Stimulated activated CD8-positive, alpha-beta memory T cell treated with anti-CD3 and anti-CD28 coated beads, Interleukin-7, amount 100 ng/mL, for 4 hours (primary cell): Measurements from ENCODE around the gene MYH16.
"Not testable (repeated sequence)": the region's sequence is repeated elsewhere in the genome, so short reads cannot be mapped to it uniquely, and the experiment has no call there.

ENCODE experiments used
- DNase-seq, 2 donors: peaks; one replicate each; pipeline ENCODE4 v3.0.0-alpha.2; 2020; ENCODE audit warnings: low read depth in 2 of 2

The MYH16 gene

DNA sequence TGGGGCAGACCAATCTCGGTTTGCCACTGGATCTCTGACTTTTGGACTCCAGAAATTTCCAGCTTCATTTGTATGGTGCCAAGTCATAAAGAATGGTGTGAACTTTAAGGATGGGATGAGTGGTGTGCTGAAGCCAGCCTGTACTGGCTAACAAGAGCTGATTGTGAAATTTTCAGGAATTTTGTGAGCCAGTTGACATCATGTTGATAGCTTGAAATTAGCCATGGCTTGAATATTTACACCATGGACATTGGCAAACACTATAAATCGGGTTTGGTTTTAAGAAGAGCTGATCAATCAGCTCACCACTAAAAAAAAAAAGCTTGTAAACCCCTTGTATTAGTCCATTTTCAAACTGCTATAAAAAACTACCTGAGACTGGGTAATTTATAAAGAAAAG is 14.1 kb upstream of the MYH16 start:
- no peak for DNase-seq

- no peak for DNase-seq
These were observed 12.2 kb upstream of the MYH16 start for GRCh38 chr7:99260395-99260794.

GRCh38 chr7:99261646-99262045 is 11.0 kb upstream of the MYH16 start:
- DNase-seq, result no peak

- DNase-seq, result no peak
These were observed 6.7 kb upstream of the MYH16 start for GRCh38 chr7:99265848-99266480.

GRCh38 chr7:99267481-99267840 is 5.2 kb upstream of the MYH16 start:
- DNase-seq, result no peak

DNA sequence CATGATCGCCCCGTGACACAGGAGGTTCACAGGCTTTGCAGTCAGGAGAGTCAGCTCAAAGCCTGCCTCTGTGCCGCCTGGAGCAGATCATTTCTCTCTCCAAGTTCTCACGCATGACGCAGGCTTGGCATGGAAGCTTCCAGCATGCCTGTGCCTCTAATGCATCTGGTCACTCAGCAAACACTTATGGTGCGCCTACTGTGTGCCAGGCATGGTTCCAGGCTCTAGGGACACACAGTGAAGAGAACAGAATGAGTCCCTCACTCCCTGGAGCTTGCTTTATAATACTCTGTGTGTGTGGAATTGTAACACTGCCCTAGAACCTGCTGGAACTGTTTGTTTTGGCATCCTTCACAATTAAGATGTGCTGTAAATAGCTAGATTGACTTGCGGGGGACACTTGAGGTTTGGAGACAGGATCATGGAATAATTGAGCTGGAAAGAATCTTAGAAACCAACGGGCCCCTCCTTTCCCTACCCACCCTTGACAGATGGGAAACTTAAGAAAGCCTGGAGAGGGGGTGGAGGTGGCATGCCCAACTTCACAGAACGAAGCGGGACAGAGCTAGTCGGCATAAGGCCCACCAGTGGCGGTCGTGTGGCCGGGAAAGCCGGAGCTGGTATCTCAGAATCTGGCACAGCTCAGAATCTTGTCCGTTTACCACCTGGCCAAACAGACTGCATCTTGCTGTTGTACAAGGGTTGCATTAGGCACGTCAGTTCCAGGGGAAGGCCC is 4.6 kb upstream of the MYH16 start:
- no peak for DNase-seq

DNA sequence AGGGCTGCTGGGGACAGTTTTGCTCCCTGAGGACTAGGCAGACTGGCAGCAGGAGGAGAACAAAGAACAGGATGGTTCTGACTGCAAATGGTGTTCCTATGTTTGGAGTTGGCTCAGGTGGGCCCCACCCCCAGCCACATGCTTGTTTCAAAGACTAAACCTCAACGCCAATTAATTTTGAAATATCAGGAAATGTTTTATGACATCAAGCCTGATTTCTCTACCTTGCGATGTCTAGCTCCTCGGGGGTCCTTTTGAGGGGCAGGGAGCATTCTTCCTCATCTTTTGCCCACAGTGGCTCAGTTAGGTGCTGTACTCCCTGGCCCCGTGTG is 4.1 kb upstream of the MYH16 start:
- DNase-seq, result no peak

GRCh38 chr7:99270702-99271101 is 1.9 kb upstream of the MYH16 start:
- DNase-seq, result no peak

DNA sequence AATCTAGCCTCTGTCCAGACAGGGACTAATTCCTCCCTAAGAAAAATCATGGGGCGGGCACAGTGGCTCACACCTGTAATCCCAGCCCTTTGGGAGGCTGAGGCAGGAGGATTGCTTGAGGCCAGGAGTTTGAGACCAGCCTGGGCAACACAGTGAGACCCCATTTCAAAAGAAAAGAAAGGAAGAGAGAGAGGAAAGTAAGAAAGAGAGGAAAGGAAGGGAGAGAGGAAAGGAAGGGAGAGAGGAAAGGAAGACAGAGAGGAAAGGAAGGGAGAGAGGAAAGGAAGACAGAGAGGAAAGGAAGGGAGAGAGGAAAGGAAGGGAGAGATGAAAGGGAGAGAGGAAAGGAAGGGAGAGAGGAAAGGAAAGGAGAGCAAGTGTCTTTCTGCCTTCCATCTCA is 922 bp downstream of the MYH16 start:
- DNase-seq, result not testable (repeated sequence)

GRCh38 chr7:99274908-99275307 is 2.3 kb downstream of the MYH16 start:
- not testable (repeated sequence) for DNase-seq

GRCh38 chr7:99275496-99275895 is 2.9 kb downstream of the MYH16 start:
- DNase-seq, result no peak

- no peak for DNase-seq
These were observed 5.5 kb downstream of the MYH16 start for GRCh38 chr7:99278180-99278579.

DNA sequence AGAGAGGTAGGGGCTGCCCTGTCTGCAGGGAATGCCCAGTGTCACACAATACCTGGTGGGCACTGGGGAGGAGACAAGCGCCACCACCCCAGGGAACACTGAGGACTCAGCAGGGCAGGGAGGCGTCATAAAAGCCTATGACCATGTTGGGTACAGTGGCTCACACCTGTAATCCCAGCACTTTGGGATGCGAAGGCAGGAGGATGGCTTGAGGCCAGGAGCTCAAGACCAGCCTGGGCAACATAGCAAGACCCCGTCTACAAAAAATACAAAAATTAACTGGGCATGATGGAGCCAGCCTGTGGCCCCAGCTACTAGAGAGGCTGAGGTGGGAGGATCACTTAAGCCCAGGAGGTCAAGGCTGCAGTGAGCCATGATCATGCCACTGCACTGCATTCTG is 11.5 kb downstream of the MYH16 start:
- not testable (repeated sequence) for DNase-seq

DNA sequence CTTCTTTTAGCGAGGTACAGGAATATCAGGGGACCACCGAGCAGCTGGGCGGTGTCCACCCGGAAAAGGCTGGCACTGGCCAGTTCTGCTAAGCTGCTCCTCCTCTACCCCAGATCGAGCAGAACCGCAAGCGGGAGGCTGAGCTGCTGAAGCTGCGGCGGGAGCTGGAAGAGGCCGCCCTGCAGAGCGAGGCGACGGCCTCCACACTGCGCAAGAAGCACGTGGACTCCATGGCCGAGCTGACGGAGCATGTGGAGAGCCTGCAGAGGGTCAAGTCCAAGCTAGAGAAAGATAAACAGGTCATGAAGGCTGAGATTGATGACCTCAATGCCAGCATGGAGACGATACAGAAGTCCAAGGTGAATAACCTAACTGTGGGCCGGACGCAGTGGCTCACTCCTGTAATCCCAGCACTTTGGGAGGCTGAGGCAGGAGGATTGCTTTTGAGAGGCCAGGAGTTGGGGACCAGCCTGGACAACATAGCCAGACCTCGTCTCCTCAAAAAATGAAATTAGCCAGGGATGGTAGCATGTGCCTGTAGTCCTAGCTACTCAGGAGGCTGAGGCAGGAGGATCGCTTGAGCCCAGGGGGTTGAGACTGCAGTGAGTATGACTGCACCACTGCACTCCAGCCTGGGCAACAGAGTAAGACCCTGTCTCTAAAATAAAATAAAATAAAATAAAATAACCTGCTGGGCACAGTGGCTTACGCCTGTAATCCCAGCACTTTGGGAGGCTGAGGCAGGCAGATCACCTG is 15.3 kb downstream of the MYH16 start:
- no peak for DNase-seq

DNA sequence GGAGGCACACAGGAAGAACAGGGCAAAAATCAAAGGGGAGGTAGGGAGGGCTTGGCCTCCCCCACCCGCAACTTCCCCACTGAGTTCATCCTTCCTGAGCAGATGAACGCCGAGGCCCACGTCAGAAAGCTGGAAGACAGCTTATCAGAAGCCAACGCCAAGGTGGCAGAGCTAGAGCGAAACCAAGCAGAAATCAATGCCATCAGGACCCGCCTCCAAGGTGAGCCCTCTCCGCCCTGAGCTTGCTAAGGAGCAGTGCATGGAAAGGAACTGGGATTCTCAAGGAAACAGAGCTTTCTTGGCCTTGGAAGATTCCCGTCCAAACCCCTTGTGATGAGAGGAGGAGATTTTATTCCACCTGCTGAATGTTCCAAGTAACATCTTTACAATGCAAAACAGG is 16.5 kb downstream of the MYH16 start:
- no peak for DNase-seq

GRCh38 chr7:99290148-99290547 is 17.5 kb downstream of the MYH16 start:
- not testable (repeated sequence) for DNase-seq

- DNase-seq, result no peak
These were observed 18.5 kb downstream of the MYH16 start for GRCh38 chr7:99290980-99291607.

GRCh38 chr7:99292127-99292526 is 19.5 kb downstream of the MYH16 start:
- DNase-seq, result no peak

- no peak for DNase-seq
These were observed 20.5 kb downstream of the MYH16 start for GRCh38 chr7:99293167-99293566.

GRCh38 chr7:99293650-99294049 is 21.0 kb downstream of the MYH16 start:
- no peak for DNase-seq

DNA sequence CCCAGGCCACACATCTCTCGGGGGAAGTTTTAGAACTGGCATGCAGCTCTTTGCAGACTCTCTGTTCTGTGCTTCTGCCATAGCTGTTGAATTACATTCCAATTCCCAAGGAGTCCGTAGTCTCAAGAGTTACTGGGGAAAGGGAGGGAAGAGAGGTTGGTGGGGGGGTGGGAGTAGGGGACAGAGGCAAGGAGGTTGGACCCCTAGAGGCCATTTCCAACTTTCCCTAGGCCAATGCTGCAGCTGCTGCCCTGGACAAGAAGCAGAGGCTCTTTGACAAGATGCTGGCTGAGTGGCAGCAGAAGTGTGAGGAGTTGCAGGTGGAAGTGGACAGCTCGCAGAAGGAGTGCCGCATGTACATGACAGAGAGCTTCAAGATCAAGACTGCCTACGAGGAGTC is 23.8 kb downstream of the MYH16 start:
- no peak for DNase-seq

DNA sequence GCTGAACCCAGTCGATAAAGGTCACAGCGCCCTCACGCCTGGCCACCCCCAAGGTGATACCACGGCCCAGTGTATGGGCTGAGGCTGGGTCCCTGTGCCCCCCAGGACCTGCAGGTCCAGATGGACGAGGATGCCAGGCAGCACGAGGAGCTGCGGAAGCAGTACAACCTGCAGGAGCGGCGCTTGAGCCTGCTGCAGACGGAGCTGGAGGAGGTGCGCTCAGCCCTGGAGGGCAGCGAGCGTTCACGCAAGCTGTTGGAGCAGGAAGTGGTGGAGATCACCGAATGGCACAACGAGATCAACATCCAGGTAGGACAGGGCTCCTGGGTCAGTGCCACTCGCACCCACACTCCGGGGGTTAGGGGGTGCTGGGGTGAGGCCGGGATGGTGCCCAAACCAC is 28.9 kb downstream of the MYH16 start:
- no peak for DNase-seq
